GM08714 (cell line): ENCODE results near the gene MYO1H.

Experiments
- H3K4me3 ChIP-seq: fragments of 200-500 bp; sonication (Bioruptor generic); 2 replicates; pipeline ENCODE4 v1.5.1; 2014; ENCODE audit warnings: mild to moderate bottlenecking, low read length, inconsistent platforms
- ZNF274 ChIP-seq: IDR thresholded peaks from 2 replicates; pipeline ENCODE4 v1.6.1; 2012; ENCODE audit warnings: mild to moderate bottlenecking, low read depth, low read length

MYO1H gene

DNA sequence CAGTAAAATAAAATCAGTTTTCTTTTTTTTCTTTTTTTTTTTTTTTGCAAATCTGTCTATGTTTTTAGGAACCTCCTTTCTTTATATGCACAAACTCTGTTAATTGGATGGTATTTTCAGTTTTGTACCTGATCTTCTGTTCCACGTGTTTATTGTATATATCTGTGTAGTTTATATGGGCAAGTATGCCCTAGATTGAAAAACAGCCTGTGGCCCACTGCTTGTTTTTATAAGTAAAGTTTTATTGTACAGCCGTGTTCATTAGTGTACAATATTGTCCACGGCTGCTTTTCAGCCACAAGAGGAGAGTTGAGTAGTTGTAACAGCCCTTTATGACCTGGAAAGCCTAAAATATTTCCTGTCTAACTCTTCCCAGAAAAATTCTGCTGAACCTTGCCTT is 18.7 kb upstream of the MYO1H start:
- no peak overlapping the region for H3K4me3 ChIP-seq
- no peak for TF ChIP-seq ZNF274

DNA sequence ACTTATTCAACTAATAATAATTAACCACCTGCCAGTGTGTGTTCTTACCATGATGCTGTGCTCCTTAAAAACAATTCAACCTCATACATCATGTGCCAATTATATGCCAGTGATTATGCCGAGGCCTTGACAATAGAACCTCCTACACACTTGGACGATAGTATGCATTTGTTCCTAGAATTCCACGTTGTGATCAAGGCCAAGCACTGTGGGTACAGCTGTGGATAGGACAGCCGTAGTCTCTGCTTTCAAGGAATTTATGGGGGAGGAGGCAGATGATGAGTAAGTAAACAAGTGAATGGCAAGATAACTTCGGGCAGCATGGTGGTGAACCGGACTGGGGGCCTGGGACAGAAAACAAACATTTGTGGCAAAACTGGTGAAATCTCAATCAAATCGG is 18.0 kb upstream of the MYO1H start:
- no peak overlapping the region for H3K4me3 ChIP-seq

DNA sequence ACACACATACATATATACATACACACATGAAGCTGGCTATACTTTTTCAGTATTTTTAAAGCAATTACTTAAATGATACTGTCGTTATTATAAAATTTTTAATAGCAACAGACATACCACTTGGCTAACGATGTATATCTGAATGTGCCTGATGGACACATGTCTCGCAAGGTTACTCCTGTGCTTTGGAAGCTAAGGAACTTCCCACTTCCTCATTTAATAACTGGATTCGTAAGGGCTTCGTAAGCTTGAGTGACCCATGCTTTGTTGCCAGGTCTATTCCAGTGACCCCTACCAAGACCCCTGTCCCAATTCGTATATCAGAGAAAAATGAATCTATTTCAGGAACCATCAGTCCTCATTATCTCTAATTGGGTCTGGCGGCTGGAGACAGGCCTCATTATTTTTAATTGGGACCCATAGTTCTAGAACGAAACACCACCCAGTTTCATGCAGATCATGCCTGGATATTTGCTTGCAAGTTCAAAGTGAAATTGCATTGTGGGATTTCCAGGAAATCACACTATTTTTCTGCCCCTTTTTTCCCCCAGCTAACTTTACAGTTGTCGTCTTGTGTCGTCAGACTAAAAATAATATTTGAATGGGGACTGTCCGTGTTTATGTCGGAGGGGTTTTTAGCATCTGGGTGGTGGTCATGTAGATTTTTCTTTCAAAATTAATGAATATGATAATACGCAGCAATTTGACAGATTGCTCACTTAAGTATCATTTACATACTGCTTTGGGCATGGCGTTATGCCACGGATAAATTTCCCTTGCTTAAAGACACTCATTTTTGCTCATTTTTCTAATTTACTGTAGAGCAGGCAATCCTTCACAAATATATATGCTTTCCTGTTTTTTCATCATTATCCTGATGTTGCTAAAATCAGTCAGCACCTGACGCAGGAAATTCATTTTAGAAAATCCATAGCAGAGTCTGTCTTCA is 17.1 kb upstream of the MYO1H start:
- TF ChIP-seq ZNF274 = no peak

More for the DNA sequence above, 18.0 kb upstream of the MYO1H start:
- TF ChIP-seq ZNF274 = no peak

DNA sequence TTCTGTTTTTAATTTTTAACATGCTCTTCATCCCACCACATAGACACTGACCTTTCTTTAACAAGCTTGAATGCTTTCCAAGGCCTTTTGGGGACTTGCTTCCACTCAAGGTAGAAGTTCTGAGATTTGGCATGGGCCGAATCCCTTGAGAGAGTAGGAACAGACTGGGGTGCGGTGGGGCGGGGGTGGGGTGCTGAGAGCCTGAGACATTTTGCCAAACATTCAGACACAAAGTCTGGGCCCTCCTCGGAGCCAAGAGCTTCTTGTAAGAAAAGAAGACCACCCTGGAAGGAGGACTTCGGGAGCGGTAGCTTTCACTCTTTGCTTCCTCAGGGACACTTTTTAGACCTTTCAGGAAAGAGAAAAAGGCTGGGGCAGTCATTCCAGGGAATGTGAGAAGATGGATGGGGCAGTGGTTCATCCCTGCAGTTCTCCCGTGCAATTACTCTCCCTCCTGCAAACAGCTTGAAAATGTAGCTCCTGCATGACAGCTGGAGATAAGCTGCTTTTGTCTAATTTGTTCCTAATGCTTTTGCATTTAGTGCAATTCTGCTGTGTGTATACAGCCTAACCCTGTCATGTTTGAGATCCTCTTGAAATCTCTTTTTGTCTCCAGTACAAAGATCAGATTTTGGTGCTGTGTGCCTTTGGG is 16.3 kb upstream of the MYO1H start:
- no peak overlapping the region for H3K4me3 ChIP-seq
- no peak for TF ChIP-seq ZNF274

More for the DNA sequence above, 17.1 kb upstream of the MYO1H start:
- no peak overlapping the region for H3K4me3 ChIP-seq

DNA sequence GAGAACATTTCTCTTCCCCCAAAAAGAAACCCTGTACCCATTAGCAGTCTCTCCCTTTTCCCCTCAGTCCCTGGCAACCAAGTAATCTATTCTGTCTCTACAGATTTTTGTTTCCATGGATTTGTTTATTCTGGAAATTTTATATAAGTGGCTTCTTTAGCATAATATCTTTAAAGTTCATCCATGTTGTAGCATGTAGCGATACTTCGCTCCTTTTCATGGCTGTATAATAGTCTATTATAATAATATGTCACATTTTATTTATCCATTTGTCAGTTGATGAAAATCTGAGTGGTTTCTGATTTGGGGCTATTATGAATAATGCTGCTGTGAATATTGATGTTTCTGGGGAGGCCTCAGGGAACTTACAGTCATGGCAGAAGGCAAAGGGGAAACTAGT is 12.8 kb upstream of the MYO1H start:
- H3K4me3 ChIP-seq = no peak overlapping the region
- TF ChIP-seq ZNF274 = no peak

DNA sequence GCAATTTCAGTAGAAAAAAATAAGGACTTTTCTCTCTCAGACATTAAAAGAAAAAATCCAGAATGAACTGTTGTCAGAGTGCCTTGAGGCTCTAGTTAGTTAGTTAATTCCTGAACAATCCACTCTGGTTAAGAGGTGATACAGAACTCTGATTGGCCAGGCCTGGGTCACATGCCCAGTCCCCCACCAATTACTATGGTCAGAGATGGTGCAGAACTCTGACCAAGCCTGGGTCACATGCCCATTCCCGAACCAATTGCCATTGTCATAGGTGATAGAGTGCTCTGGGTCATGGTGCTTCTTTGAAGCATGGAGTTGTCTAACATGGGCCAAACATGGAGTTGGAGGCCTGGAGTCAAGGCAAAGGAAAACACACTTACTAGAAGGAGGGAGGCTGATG is 11.1 kb upstream of the MYO1H start:
- H3K4me3 ChIP-seq = no peak overlapping the region

DNA sequence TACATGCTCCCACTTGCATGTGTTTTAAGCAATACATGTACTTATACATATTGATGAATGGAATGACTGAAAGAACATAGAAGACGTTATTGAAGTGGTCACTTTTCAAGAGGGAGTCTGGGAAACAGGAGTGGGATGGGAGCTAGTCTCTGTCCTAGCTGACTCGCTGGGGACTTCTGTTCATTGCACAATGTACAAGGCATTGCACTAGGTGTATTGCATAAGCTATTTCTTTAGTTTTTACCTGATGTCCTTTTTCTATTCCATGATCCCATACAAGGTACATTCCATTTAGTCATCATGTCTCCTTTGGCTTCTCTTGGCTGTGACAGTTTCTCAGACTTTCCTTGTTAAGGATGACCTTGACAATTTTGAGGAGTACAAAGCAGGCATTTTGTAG is 4.0 kb upstream of the MYO1H start:
- TF ChIP-seq ZNF274 = no peak
- H3K4me3 ChIP-seq = no peak overlapping the region

More for the DNA sequence above, 11.1 kb upstream of the MYO1H start:
- no peak for TF ChIP-seq ZNF274

DNA sequence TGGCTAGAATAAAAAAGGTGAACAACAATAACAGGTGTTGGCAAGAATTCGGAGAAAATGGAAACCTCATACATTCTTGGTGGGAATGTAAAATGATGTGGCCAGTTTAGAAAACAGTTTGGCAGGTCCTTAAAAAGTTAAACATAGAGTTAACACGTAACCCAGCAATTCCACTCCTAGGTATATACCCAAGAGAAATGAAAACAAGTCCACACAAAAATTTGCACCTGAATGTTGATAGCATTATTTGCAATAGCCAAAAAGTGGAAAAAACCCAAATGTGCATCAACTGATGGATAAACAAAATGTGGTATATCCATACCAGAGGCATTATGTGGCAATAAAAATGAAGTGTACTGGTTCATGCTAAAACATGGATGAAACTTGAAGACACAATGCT is 2.3 kb upstream of the MYO1H start:
- no peak overlapping the region for H3K4me3 ChIP-seq
- no peak for TF ChIP-seq ZNF274

DNA sequence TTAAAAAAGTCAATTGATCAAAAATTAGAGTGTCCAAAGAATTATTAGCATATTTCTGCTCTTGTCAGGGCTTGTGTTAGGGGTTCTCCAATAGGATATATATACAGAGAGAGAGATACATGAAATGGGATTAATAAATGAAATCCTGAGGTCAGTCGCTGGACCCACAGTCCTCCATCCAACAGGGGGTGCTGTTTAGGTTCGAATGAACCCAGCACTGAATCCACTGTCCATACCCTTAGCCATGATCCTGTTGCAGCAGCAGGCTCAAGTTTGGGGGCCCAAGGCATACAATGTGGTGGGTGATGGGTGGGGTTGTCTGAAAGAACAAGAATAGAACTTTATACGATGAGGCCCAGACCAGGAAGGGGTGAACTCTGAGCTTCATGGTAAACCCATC is 780 bp upstream of the MYO1H start:
- no peak overlapping the region for H3K4me3 ChIP-seq
- TF ChIP-seq ZNF274 = no peak

DNA sequence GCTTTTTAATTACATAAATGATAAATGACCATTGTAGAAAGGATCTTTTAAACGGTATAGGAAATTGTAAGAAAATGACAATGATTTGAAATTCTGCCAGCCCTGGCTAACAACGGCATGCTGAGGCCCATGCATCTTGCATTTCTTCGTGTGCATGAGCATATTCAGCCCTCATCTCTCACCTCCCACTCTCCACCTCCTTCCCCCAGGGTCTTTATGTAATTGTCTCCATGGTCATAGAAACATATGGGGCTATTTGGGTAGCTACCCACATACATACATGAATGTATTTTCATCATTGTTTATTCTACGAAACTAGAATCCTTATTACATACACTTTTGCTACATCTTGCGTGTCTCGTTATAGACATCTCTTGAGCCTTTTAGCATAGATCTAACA is 4.5 kb downstream of the MYO1H start:
- no peak for TF ChIP-seq ZNF274
- H3K4me3 ChIP-seq = no peak overlapping the region

DNA sequence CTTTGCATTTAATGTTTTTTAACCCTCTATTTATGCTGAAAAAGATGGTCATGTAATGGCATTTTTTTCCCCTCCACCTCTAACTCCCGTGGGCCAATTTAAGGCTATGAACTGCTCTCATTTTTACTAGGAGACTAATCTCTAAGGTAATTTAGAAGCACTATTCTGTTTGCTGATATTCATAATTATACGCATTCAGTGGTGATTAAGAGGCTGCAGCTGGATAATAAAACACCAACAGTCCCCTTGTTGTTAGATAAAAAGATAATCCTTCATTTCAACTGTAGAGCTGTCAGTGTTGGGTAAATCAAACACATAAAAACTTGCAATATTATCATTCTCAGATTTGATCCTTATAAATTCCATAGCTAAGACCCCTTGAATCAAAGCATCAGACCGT is 8.9 kb downstream of the MYO1H start:
- TF ChIP-seq ZNF274 = no peak
- no peak overlapping the region for H3K4me3 ChIP-seq

DNA sequence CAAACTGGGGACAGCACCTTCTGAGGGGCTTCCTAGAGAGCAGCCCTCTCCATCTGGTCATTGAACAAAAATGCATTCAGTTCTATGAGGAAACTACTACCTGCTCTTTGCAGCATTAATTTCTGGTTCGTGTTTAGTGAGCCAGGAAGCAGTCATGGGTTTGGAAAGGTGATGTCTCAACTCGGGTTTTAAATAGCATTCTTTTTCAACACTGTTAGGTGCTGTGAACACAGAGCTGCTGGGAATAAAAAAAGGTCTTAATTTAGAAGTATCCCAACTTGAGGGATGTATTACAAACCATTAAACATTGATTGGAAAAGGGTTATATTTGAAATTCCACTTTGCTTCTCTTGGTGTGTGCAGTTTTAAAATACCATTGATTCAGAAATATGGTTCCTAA is 9.3 kb downstream of the MYO1H start:
- no peak for TF ChIP-seq ZNF274
- no peak overlapping the region for H3K4me3 ChIP-seq

DNA sequence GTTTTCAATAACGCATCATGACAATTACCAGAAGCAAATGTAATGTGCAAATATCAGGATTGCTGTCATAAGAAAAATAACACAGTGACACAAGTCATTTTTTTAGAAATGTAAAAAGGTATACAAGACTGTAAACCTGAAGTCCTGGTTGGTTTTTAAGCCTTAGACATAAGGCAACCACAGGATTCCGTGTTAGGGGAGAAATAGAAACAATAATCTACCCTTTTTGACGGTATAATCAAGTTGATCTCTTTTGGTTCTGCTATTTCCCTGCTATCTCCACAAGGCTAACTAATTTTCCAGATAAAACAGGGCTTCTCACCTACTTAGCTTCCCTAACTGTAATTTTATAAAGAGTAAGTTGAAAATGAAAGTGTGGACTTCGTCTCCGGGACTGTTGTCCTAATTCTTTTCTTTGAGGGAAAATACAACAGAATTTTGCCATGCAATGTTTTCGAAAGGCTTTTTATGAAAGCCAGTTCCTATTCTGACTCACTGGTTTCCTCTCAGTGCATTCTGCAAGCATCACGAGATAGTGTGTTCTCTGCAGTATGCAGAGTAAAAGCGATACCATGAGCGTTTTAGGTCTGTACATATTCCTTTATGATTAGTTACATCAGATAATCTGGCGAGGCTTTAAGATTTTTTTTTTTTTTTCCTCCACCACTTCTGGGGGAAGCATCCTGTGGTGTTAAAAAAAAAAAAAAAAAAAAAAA is 10.6 kb downstream of the MYO1H start:
- no peak overlapping the region for H3K4me3 ChIP-seq
- no peak for TF ChIP-seq ZNF274

DNA sequence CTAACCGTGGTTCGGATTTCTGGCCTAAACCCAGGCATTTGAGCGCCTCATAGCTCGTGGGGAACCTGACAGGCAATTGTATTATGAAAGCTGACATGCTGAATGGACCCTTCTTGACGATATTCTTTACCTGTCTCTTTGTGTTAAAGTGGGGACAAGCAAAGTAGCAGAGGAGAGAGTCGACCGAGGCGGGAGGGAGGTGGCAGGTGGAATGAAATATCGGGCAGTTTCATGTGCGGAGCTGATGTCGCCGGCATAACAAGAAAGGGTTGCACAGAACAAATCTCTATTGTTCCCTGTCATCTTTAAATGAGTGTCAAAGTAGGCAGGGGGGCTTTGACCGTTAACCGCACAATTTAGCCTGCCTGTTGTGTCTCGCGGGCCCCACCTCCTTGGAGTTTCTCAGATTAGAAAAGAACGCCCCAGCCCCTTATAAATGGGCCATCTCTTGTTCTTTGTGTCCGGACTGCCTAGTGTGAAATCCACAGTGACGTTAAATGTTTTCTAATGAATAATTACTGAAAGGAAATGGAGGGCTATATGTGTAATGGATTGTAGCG is 11.5 kb downstream of the MYO1H start:
- TF ChIP-seq ZNF274 = no peak
- no peak overlapping the region for H3K4me3 ChIP-seq
